H1 (cell line): ENCODE measurements around the gene WRAP73. TPM values are rescaled to one million over a fixed set of nuclear protein-coding genes. Genes with fewer than 3 reads are reported as not detected.

ENCODE experiments used
- CTCF ChIA-PET: fragments of 300-600 bp; sonication (Branson Sonifier 250); formaldehyde crosslinking; loops from one replicate; lab custom pipeline; 2021; ENCODE audit not compliant: partially characterized antibody; lab: Charles Lee
- POLR2A ChIA-PET: fragments of 300-600 bp; sonication (Branson Sonifier 250); formaldehyde crosslinking; loops from one replicate; lab custom pipeline; 2021; ENCODE audit warnings: inconsistent platforms; ENCODE audit not compliant: partially characterized antibody; lab: Charles Lee
- DNase-seq, 2 experiments: peaks; one replicate each; pipeline versions ENCODE4 v3.0.0 to v3.0.0-alpha.2; 2010 to 2022; ENCODE audit warnings: low spot score in 2 of 2, low read depth in 1 of 2, mixed read lengths in 1 of 2
- FAIRE-seq: peaks from 2 replicates; lab custom pipeline; 2011; peaks lifted over from hg19 to GRCh38; lab: Jason Lieb, UNC
- H2AFZ ChIP-seq: 2 replicates; pipeline ENCODE4 v1.8.1; 2012; ENCODE audit warnings: low read length, inconsistent platforms
- H2AK5ac ChIP-seq: 2 replicates; pipeline ENCODE4 v1.6.1; 2013; ENCODE audit warnings: low read depth, low read length
- H2BK120ac ChIP-seq: replicated peaks from 2 replicates; pipeline ENCODE3; 2013; ENCODE audit warnings: low read depth, low read length, inconsistent platforms
- H2BK12ac ChIP-seq: 2 replicates; pipeline ENCODE4 v1.6.1; 2013; ENCODE audit warnings: low read depth, low read length
- H2BK15ac ChIP-seq: 2 replicates; pipeline ENCODE4 v1.6.1; 2013; ENCODE audit warnings: low read length
- H2BK20ac ChIP-seq: 2 replicates; pipeline ENCODE4 v1.6.1; 2013; ENCODE audit warnings: low read length
- H2BK5ac ChIP-seq: 2 replicates; pipeline ENCODE4 v1.6.1; 2013; ENCODE audit warnings: low read depth, low read length
- H3K14ac ChIP-seq: 2 replicates; pipeline ENCODE4 v1.6.1; 2013; ENCODE audit warnings: inconsistent platforms; ENCODE audit not compliant: insufficient read length
- H3K18ac ChIP-seq: 2 replicates; pipeline ENCODE4 v1.6.1; 2013; ENCODE audit warnings: low read length; ENCODE audit errors: extremely low read depth
- H3K23ac ChIP-seq: 2 replicates; pipeline ENCODE4 v1.6.1; 2013; ENCODE audit warnings: inconsistent platforms; ENCODE audit not compliant: insufficient read length
- H3K23me2 ChIP-seq: 2 replicates; pipeline ENCODE4 v1.6.1; 2013; ENCODE audit warnings: low read depth, low read length
- H3K27ac ChIP-seq: 2 replicates; pipeline ENCODE4 v1.6.1; 2011; ENCODE audit warnings: low read depth, low read length, inconsistent platforms
- H3K27me3 ChIP-seq, 4 experiments: replicated peaks in 1 of 4; 1 replicate in 1 of 4; 2 replicates in 3 of 4; pipeline versions ENCODE4 v1.6.1 to v1.8.1; 2011 to 2013; ENCODE audit warnings: low read length in 3 of 4, mild to moderate bottlenecking in 3 of 4, inconsistent platforms in 2 of 4, mixed read lengths in 2 of 4, moderate library complexity in 1 of 4; ENCODE audit not compliant: control insufficient read depth in 3 of 4, insufficient read depth in 3 of 4; ENCODE audit errors: extremely low read depth in 1 of 4
- H3K36me3 ChIP-seq, 4 experiments: 2 replicates each; pipeline versions ENCODE4 v1.6.1 to v1.8.1; 2011 to 2013; ENCODE audit warnings: mild to moderate bottlenecking in 4 of 4, low read length in 3 of 4, moderate library complexity in 2 of 4, control low read depth in 1 of 4, inconsistent platforms in 1 of 4; ENCODE audit not compliant: insufficient read depth in 4 of 4, control insufficient read depth in 2 of 4
- H3K4ac ChIP-seq: replicated peaks from 2 replicates; pipeline ENCODE3; 2013; ENCODE audit warnings: low read length, low read depth, mixed read lengths, inconsistent platforms; ENCODE audit not compliant: insufficient read length
- H3K4me1 ChIP-seq, 4 experiments: replicated peaks in 1 of 4; 1 replicate in 1 of 4; 2 replicates in 3 of 4; pipeline versions ENCODE4 v1.6.1 to v1.8.1; 2011 to 2013; ENCODE audit warnings: low read length in 3 of 4, inconsistent platforms in 2 of 4, mixed read lengths in 1 of 4; ENCODE audit not compliant: insufficient read depth in 4 of 4, control insufficient read depth in 3 of 4
- H3K4me2 ChIP-seq, 2 experiments: 2 replicates each; pipeline versions ENCODE4 v1.6.1 to v1.8.1; 2011 to 2013; ENCODE audit warnings: low read depth in 2 of 2, low read length in 2 of 2, control low read depth in 1 of 2, inconsistent platforms in 1 of 2, mild to moderate bottlenecking in 1 of 2; ENCODE audit not compliant: insufficient read depth in 1 of 2
- H3K4me3 ChIP-seq, 4 experiments: fragments of 200-600, 300-600 bp in 1 of 4; sonication (generic), shearing (Covaris generic), sonication (Bioruptor Twin) in 1 of 4; 2 replicates each; pipeline versions ENCODE4 v1.5.1 to v1.8.1; 2011 to 2016; ENCODE audit warnings: low read length in 4 of 4, low read depth in 3 of 4, control low read depth in 2 of 4, inconsistent platforms in 2 of 4, mild to moderate bottlenecking in 2 of 4, mixed read lengths in 1 of 4, moderate library complexity in 1 of 4; ENCODE audit not compliant: insufficient read depth in 2 of 4; ENCODE audit errors: extremely low read depth in 1 of 4
- H3K56ac ChIP-seq: replicated peaks from 2 replicates; pipeline ENCODE3; 2013; ENCODE audit warnings: low read depth, mild to moderate bottlenecking, mixed read lengths, low read length, inconsistent platforms; ENCODE audit not compliant: insufficient read length
- H3K79me1 ChIP-seq: 2 replicates; pipeline ENCODE4 v1.6.1; 2013; ENCODE audit warnings: low read depth, low read length, control low read depth
- H3K79me2 ChIP-seq, 2 experiments: 2 replicates each; pipeline versions ENCODE4 v1.6.1 to v1.8.1; 2012 to 2013; ENCODE audit warnings: low read length in 2 of 2, mild to moderate bottlenecking in 2 of 2, inconsistent platforms in 1 of 2; ENCODE audit not compliant: insufficient read depth in 2 of 2, control insufficient read depth in 1 of 2
- H3K9ac ChIP-seq, 4 experiments: replicated peaks in 1 of 4; 1 replicate in 1 of 4; 2 replicates in 3 of 4; pipeline versions ENCODE4 v1.6.1 to v1.8.1; 2011 to 2013; ENCODE audit warnings: low read depth in 3 of 4, low read length in 3 of 4, control low read depth in 2 of 4, mild to moderate bottlenecking in 2 of 4, moderate library complexity in 2 of 4, inconsistent platforms in 1 of 4; ENCODE audit errors: extremely low read depth in 1 of 4
- H3K9me3 ChIP-seq, 2 experiments: 2 replicates each; pipeline versions ENCODE4 v1.6.1 to v1.8.1; 2012 to 2013; ENCODE audit warnings: mild to moderate bottlenecking in 2 of 2, moderate library complexity in 2 of 2, control low read depth in 1 of 2, inconsistent platforms in 1 of 2, low read depth in 1 of 2, low read length in 1 of 2, mixed read lengths in 1 of 2; ENCODE audit not compliant: insufficient read depth in 2 of 2
- H4K20me1 ChIP-seq, 2 experiments: replicated peaks in 1 of 2; 2 replicates each; pipeline versions ENCODE3 to v1.8.1; 2011 to 2013; ENCODE audit warnings: inconsistent platforms in 2 of 2, low read length in 2 of 2, mild to moderate bottlenecking in 1 of 2; ENCODE audit not compliant: insufficient read depth in 2 of 2, control insufficient read depth in 1 of 2
- H4K5ac ChIP-seq: 2 replicates; pipeline ENCODE4 v1.6.1; 2013; ENCODE audit warnings: low read length, low read depth, mixed read lengths, inconsistent platforms; ENCODE audit not compliant: insufficient read length
- H4K8ac ChIP-seq: 2 replicates; pipeline ENCODE4 v1.8.0; 2013; ENCODE audit warnings: mild to moderate bottlenecking, moderate library complexity, low read length, inconsistent platforms; ENCODE audit not compliant: insufficient read depth; ENCODE audit errors: extremely low read depth
- H4K91ac ChIP-seq: replicated peaks from 2 replicates; pipeline ENCODE3; 2013; ENCODE audit warnings: low read length, mixed read lengths, inconsistent platforms; ENCODE audit not compliant: insufficient read length
- ASH2L ChIP-seq: fragments of 200-600, 300-600 bp; sonication (generic); IDR thresholded peaks from one replicate; pipeline ENCODE4 v1.7.1; 2017; ENCODE audit warnings: low read length
- BRCA1 ChIP-seq: IDR thresholded peaks from 2 replicates; pipeline ENCODE4 v1.6.1; 2012; ENCODE audit warnings: low read depth, low read length, improper control_type of control experiment
- CBX5 ChIP-seq: fragments of 300-800, 300-1000 bp; sonication (generic); IDR thresholded peaks from 2 replicates; pipeline ENCODE4 v1.7.1; 2016; ENCODE audit warnings: antibody characterized with exemption, low read length, low read depth
- KDM4A ChIP-seq: IDR thresholded peaks from one replicate; pipeline ENCODE4 v1.7.1; 2012; ENCODE audit warnings: low read depth, mild to moderate bottlenecking, moderate library complexity, low read length, inconsistent platforms; ENCODE audit not compliant: severe bottlenecking
- MAFK ChIP-seq: IDR thresholded peaks from 2 replicates; pipeline ENCODE4 v1.6.1; 2012; ENCODE audit warnings: low read depth, mild to moderate bottlenecking, improper control_type of control experiment, low read length
- NANOG ChIP-seq: IDR thresholded peaks from 2 replicates; pipeline ENCODE4 v1.6.1; 2011; ENCODE audit warnings: low read length, low read depth, mild to moderate bottlenecking, inconsistent platforms; ENCODE audit not compliant: insufficient read depth, poor library complexity, severe bottlenecking
- NRF1 ChIP-seq: IDR thresholded peaks from 2 replicates; pipeline ENCODE4 v1.6.1; 2011; ENCODE audit warnings: mild to moderate bottlenecking, low read depth, low read length, improper control_type of control experiment
- PHF8 ChIP-seq: fragments of 200-600 bp; sonication (generic); conservative IDR thresholded peaks from 2 replicates; pipeline ENCODE4 v1.7.1; 2012; ENCODE audit warnings: low read depth, mild to moderate bottlenecking, inconsistent platforms, low read length, moderate library complexity
- POLR2A ChIP-seq, 2 experiments: IDR thresholded peaks; 1 replicate in 1 of 2; 2 replicates in 1 of 2; pipeline ENCODE4 v1.6.1; 2011; ENCODE audit warnings: low read depth in 2 of 2, low read length in 2 of 2, mild to moderate bottlenecking in 2 of 2; ENCODE audit errors: control extremely low read depth in 1 of 2
- SIX5 ChIP-seq: IDR thresholded peaks from 2 replicates; pipeline ENCODE4 v1.6.1; 2011; ENCODE audit warnings: mild to moderate bottlenecking, low read depth, low read length
- TCF12 ChIP-seq: IDR thresholded peaks from 2 replicates; pipeline ENCODE4 v1.6.1; 2011; ENCODE audit warnings: low read depth, mild to moderate bottlenecking, low read length
- ZNF274 ChIP-seq: IDR thresholded peaks from 2 replicates; pipeline ENCODE4 v1.7.0; 2012; ENCODE audit warnings: low read length, borderline replicate concordance; ENCODE audit errors: extremely low read depth
- WGBS, 2 experiments: shearing (Covaris generic) in 1 of 2; methylation state at CpG; one replicate each; pipeline versions ENCODE4 v1.1.6 to v1.1.7; 2013 to 2015; ENCODE audit warnings: low lambda C conversion rate in 2 of 2, mixed read lengths in 2 of 2, inconsistent platforms in 1 of 2, low coverage in 1 of 2, missing lambda C conversion rate in 1 of 2; ENCODE audit not compliant: insufficient replicate concordance in 2 of 2, insufficient coverage in 1 of 2, insufficient read length in 1 of 2; ENCODE audit errors: extremely low coverage in 1 of 2, missing lambda C conversion rate in 1 of 2; 5-methylcytosine and 5-hydroxymethylcytosine counted together
- polyA plus RNA-seq, 7 experiments: library from polyadenylated mRNA; depleted of rRNA in 3 of 7; stranded (reverse) in 5 of 7; unstranded in 2 of 7; fragments of >200 nt in 5 of 7; fragments of 200-250 nt in 2 of 7; gene quantifications; 1 replicate in 5 of 7; 2 replicates in 1 of 7; 4 replicates in 1 of 7; pipeline versions ENCODE4 v1.2.1 to v1.2.3, GENCODE V29; 2011 to 2013; ENCODE audit warnings: missing spikeins in 2 of 7, mixed read lengths in 2 of 7
- total RNA-seq: library from RNA; stranded (reverse); fragmentation: NEBNext Ultra II Directional; extraction: Animal tissue kit (Norgen Biotek cat#: 25700); gene quantifications from 2 replicates; pipeline ENCODE4 v1.2.1, GENCODE V29; 2021

WRAP73 gene
- total and polyA plus RNA-seq, 2 of the 8 experiments (the other 6 are each of a cell fraction or from before 2014, with no cell fraction given): 30.3 to 50.7 TPM

DNA sequence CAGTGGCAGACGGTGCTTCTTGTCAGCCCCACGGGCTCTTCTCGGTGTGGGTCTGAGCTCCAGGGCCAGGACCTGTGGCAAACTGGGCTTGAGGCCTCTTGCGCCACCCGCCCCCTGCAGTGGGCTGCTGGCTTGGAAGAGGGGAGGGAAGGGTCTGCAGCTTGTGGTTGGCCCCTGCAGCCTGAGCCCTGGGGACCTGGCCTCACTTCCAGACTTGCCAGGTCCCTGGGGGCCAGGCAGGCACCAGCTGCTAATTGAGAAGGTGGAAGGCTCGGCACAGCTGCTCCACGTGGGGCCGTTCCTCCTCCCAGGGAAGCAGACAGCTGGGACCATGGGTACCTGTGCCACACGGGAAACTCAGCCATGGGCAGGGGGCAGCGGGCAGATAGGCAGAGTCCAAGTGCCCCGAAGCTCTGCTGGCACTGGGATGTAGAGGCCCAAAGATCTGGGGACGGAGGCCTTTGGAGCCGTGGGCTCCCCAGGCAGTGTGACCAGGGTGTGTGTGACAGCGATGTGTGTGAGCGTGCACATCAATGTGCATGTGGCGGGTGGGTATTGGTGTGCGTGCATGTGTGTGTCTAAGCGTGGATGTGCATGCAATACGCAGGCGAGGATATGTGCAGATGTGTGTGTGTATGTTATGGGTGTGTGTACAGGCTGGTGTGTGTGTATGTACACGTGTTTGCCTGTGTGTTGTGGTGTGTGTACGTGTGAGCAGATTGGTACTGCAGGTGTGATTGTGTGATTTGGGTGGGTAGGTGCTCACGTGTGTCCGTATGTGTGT is 41.7 kb upstream of the WRAP73 start:
- Histone ChIP-seq H2BK5ac (0 out of 2 replicates have a peak overlapping the region, but pooled peaks have one; percentile 68), H4K5ac (no peak overlapping the region), H4K8ac (no peak overlapping the region), H4K91ac (peak overlapping the region; percentile 80), H4K20me1 (peaks cover 0 to 6% of the 10 kb centered on the region in 2 experiments), H2AK5ac (peak overlapping the region; percentile 16; the same call in 1 of the 2 replicates), H3K18ac (no peak overlapping the region; the same call in 1 of the 2 replicates), H3K27me3 (peaks cover 0 to 7% (median 4%) of the 10 kb centered on the region in 4 experiments; a peak in 2 of 7 replicates), H3K23ac (no peak overlapping the region), H2BK15ac (peak overlapping the region; percentile 94), H2BK120ac (no peak overlapping the region), H3K4me1 (peaks cover 3 to 22% (median 17%) of the 10 kb centered on the region in 4 experiments), H3K27ac (no peak overlapping the region), H3K36me3 (no peaks in the 10 kb centered on the region), H2AFZ (no peak overlapping the region), H2BK20ac (0 out of 2 replicates have a peak overlapping the region, but pooled peaks have one; percentile 86), H3K4ac (no peak overlapping the region), H3K4me3 (no peak overlapping the region), H3K79me1 (no peaks in the 10 kb centered on the region; the same call in 1 of the 2 replicates), H3K56ac (no peak overlapping the region), H3K9me3 (no peaks in the 10 kb centered on the region; a peak in 1 of 4 replicates), H3K4me2 (no peak overlapping the region), H2BK12ac (peak overlapping the region; percentile 90; the same call in 1 of the 2 replicates), H3K79me2 (no peaks in the 10 kb centered on the region), H3K9ac (no peak overlapping the region), H3K14ac (no peak overlapping the region), H3K23me2 (no peaks in the 10 kb centered on the region; the same call in 1 of the 2 replicates)
- FAIRE-seq (no peak), DNase-seq (no peak)
- 91% methylated on average over 23 of the region's 24 CpGs; no CpG with 5 or more reads in 1 of the 2 experiments for WGBS, 2 experiments
- CTCF ChIA-PET: interaction anchor here (0.9 to 1.9 kb wide), 8 partner anchors 9 to 70 kb away, joined by 3 to 6 read pairs (median 3); no protein-coding TSS in a partner anchor
- POLR2A ChIA-PET: interaction anchor here (2.3 kb wide), 1 partner anchor 35 kb away, joined by 6 read pairs; no protein-coding TSS in a partner anchor
- no peak for TF ChIP-seq MAFK
- no peak for TF ChIP-seq KDM4A
- no peak for TF ChIP-seq ASH2L
- TF ChIP-seq POLR2A (IDR thresholded peaks at IDR 0.05; ENCODE audit: control extremely low read depth in 1 of 2, low read depth in 2 of 2, low read length in 2 of 2): no peak
- TF ChIP-seq NANOG: no peak
- TF ChIP-seq SIX5: no peak
- no peak for TF ChIP-seq BRCA1
- TF ChIP-seq CBX5: no peak
- TF ChIP-seq ZNF274: no peak
- no peak for TF ChIP-seq TCF12
- TF ChIP-seq NRF1: no peak
- TF ChIP-seq PHF8: no peak
